Measurements from ENCODE around the gene NSUN2. TPM values are rescaled to one million over a fixed set of nuclear protein-coding genes. Genes with fewer than 3 reads are reported as not detected.

NSUN2 gene
- total RNA-seq, 1 experiment from 2014 or later = 155 TPM

- no peaks in the 10 kb centered on the region for H3K9me2 ChIP-seq (ENCODE audit: insufficient read depth)
- no peaks in the 10 kb centered on the region for H4K20me1 ChIP-seq (ENCODE audit: insufficient read depth)
- ChIA-PET CTCF (no interaction called here), POLR2A (ENCODE audit: unreplicated experiment) (no interaction called here)
- H3K79me2 ChIP-seq (ENCODE audit: low read depth) = no peaks in the 10 kb centered on the region
- DNase-seq = no peak
- H3K4me1 ChIP-seq (replicated peaks; ENCODE audit: insufficient read depth) = no peaks in the 10 kb centered on the region
- H3K36me3 ChIP-seq (ENCODE audit: low read depth) = no peaks in the 10 kb centered on the region
- H3K27me3 ChIP-seq (ENCODE audit: insufficient read depth, low read depth) = peaks cover 59% of the 10 kb centered on the region
- TF ChIP-seq CTCF (conservative IDR thresholded peaks at IDR 0.05) = no peak
- no peak for TF ChIP-seq EZH2 (IDR thresholded peaks at IDR 0.05; ENCODE audit: low read depth)
- H3F3A ChIP-seq (ENCODE audit: insufficient read depth, low read depth) = no peaks in the 10 kb centered on the region
- H3K4me3 ChIP-seq = no peak overlapping the region
- intact Hi-C loops (cut with micrococcal nuclease; ENCODE audit: unreplicated experiment) = no loop called here
- no peaks in the 10 kb centered on the region for H3K9me3 ChIP-seq (ENCODE audit: insufficient read depth, low read depth)
- no TSS peak for BruUV-seq (replicated peaks)
- no peak overlapping the region for H3K27ac ChIP-seq
- H3K4me2 ChIP-seq = no peak overlapping the region
- H2AFZ ChIP-seq = no peak overlapping the region
These were observed 65.0 kb downstream of the NSUN2 start for GRCh38 chr5:6567835-6568234.

- CTCF ChIA-PET = no interaction called here
- Histone ChIP-seq H3K79me2 (ENCODE audit: low read depth) (no peaks in the 10 kb centered on the region), H3K36me3 (ENCODE audit: low read depth) (no peaks in the 10 kb centered on the region), H3F3A (ENCODE audit: insufficient read depth, low read depth) (no peaks in the 10 kb centered on the region), H3K4me2 (no peak overlapping the region), H4K20me1 (ENCODE audit: insufficient read depth) (no peaks in the 10 kb centered on the region), H3K9me3 (ENCODE audit: insufficient read depth, low read depth) (no peaks in the 10 kb centered on the region), H3K4me1 (replicated peaks; ENCODE audit: insufficient read depth) (no peaks in the 10 kb centered on the region), H3K27me3 (ENCODE audit: insufficient read depth, low read depth) (peaks cover 57% of the 10 kb centered on the region), H3K27ac (no peak overlapping the region), H3K9me2 (ENCODE audit: insufficient read depth) (no peaks in the 10 kb centered on the region), H2AFZ (no peak overlapping the region), H3K4me3 (no peak overlapping the region)
- no peak for DNase-seq
- intact Hi-C loops (cut with micrococcal nuclease; ENCODE audit: unreplicated experiment) = no loop called here
- no peak for TF ChIP-seq CTCF (conservative IDR thresholded peaks at IDR 0.05)
- TF ChIP-seq EZH2 (IDR thresholded peaks at IDR 0.05; ENCODE audit: low read depth) = no peak
- POLR2A ChIA-PET (ENCODE audit: unreplicated experiment) = no interaction called here
- BruUV-seq (replicated peaks) = no TSS peak
These were observed 65.8 kb downstream of the NSUN2 start for GRCh38 chr5:6567068-6567467.

- H3F3A ChIP-seq (ENCODE audit: insufficient read depth, low read depth) = no peaks in the 10 kb centered on the region
- no peak for DNase-seq
- ChIA-PET POLR2A (ENCODE audit: unreplicated experiment) (no interaction called here), CTCF (no interaction called here)
- intact Hi-C loops (cut with micrococcal nuclease; ENCODE audit: unreplicated experiment) = no loop called here
- H3K36me3 ChIP-seq (ENCODE audit: low read depth) = no peaks in the 10 kb centered on the region
- H3K27ac ChIP-seq = no peak overlapping the region
- H4K20me1 ChIP-seq (ENCODE audit: insufficient read depth) = no peaks in the 10 kb centered on the region
- H3K9me2 ChIP-seq (ENCODE audit: insufficient read depth) = no peaks in the 10 kb centered on the region
- H3K9me3 ChIP-seq (ENCODE audit: insufficient read depth, low read depth) = no peaks in the 10 kb centered on the region
- peaks cover 71% of the 10 kb centered on the region for H3K27me3 ChIP-seq (ENCODE audit: insufficient read depth, low read depth)
- H3K79me2 ChIP-seq (ENCODE audit: low read depth) = no peaks in the 10 kb centered on the region
- no peak overlapping the region for H3K4me2 ChIP-seq
- no peaks in the 10 kb centered on the region for H3K4me1 ChIP-seq (replicated peaks; ENCODE audit: insufficient read depth)
- no peak overlapping the region for H2AFZ ChIP-seq
- no TSS peak for BruUV-seq (replicated peaks)
- no peak overlapping the region for H3K4me3 ChIP-seq
- no peak for TF ChIP-seq CTCF (conservative IDR thresholded peaks at IDR 0.05)
- no peak for TF ChIP-seq EZH2 (IDR thresholded peaks at IDR 0.05; ENCODE audit: low read depth)
These were observed 67.4 kb downstream of the NSUN2 start for GRCh38 chr5:6565492-6565891.
